ENCODE results near the gene APOL5. TPM values are rescaled to one million over a fixed set of nuclear protein-coding genes. Genes with fewer than 3 reads are reported as not detected.

Gene APOL5
- total RNA-seq, 2 donors from 2014 or later = not detected

- 78 to 86% methylated on average over 4 of the region's 4 CpGs for WGBS, 2 donors
- no peaks in the 10 kb centered on the region for H3K4me1 ChIP-seq
- intact Hi-C loops (cut with DNase I) = no loop called here
- no peak overlapping the region for H3K4me3 ChIP-seq
- H3K27me3 ChIP-seq = no peaks in the 10 kb centered on the region
- no peaks in the 10 kb centered on the region for H3K36me3 ChIP-seq (replicated peaks in 1 of 2; ENCODE audit: insufficient read depth in 1 of 2, low read depth in 2 of 2)
- no peak for TF ChIP-seq CTCF (IDR thresholded peaks at IDR 0.05)
- no peak for TF ChIP-seq POLR2A (IDR thresholded peaks at IDR 0.05)
- no peak for DNase-seq
- H3K9me3 ChIP-seq = no peaks in the 10 kb centered on the region
- no peak overlapping the region for H3K27ac ChIP-seq
- no peak for ATAC-seq
Observed at GRCh38 chr22:35686298-35686697, 31.4 kb upstream of the APOL5 start.

GRCh38 chr22:35687461-35687860 is 30.2 kb upstream of the APOL5 start:
- H3K4me1 ChIP-seq = no peaks in the 10 kb centered on the region
- H3K9me3 ChIP-seq = no peaks in the 10 kb centered on the region
- intact Hi-C loops (cut with DNase I) = no loop called here
- no peaks in the 10 kb centered on the region for H3K27me3 ChIP-seq
- no peak for ATAC-seq
- no peak overlapping the region for H3K27ac ChIP-seq
- 75 to 88% methylated on average over 6 of the region's 6 CpGs for WGBS, 2 donors
- no peaks in the 10 kb centered on the region for H3K36me3 ChIP-seq (replicated peaks in 1 of 2; ENCODE audit: insufficient read depth in 1 of 2, low read depth in 2 of 2)
- TF ChIP-seq CTCF (IDR thresholded peaks at IDR 0.05) = no peak
- no peak for TF ChIP-seq POLR2A (IDR thresholded peaks at IDR 0.05)
- no peak overlapping the region for H3K4me3 ChIP-seq
- no peak for DNase-seq

GRCh38 chr22:35688913-35689675 is 28.6 kb upstream of the APOL5 start:
- TF ChIP-seq POLR2A (IDR thresholded peaks at IDR 0.05) (no peak), CTCF (IDR thresholded peaks at IDR 0.05) (no peak)
- intact Hi-C loops (cut with DNase I) = no loop called here
- Histone ChIP-seq H3K27me3 (no peaks in the 10 kb centered on the region), H3K4me3 (no peak overlapping the region), H3K9me3 (no peaks in the 10 kb centered on the region), H3K27ac (no peak overlapping the region), H3K36me3 (replicated peaks in 1 of 2; ENCODE audit: insufficient read depth in 1 of 2, low read depth in 2 of 2) (no peaks in the 10 kb centered on the region), H3K4me1 (no peaks in the 10 kb centered on the region)
- ATAC-seq = no peak
- no peak for DNase-seq
- 78 to 85% methylated on average over 10 of the region's 10 CpGs for WGBS, 2 donors

- Histone ChIP-seq H3K9me3 (no peaks in the 10 kb centered on the region), H3K4me1 (no peaks in the 10 kb centered on the region), H3K27ac (no peak overlapping the region), H3K4me3 (no peak overlapping the region), H3K27me3 (no peaks in the 10 kb centered on the region), H3K36me3 (replicated peaks in 1 of 2; ENCODE audit: insufficient read depth in 1 of 2, low read depth in 2 of 2) (no peaks in the 10 kb centered on the region)
- intact Hi-C loops (cut with DNase I) = no loop called here
- TF ChIP-seq CTCF (IDR thresholded peaks at IDR 0.05) (no peak), POLR2A (IDR thresholded peaks at IDR 0.05) (no peak)
- no peak for ATAC-seq
- DNase-seq = no peak
- 54 to 85% methylated on average over 1 of the region's 1 CpG for WGBS, 2 donors
Observed at GRCh38 chr22:35690001-35690400, 27.7 kb upstream of the APOL5 start.

GRCh38 chr22:35695202-35695601 is 22.5 kb upstream of the APOL5 start:
- ATAC-seq (no peak), DNase-seq (no peak)
- no peak overlapping the region for H3K4me3 ChIP-seq
- TF ChIP-seq POLR2A (IDR thresholded peaks at IDR 0.05) = no peak
- no peaks in the 10 kb centered on the region for H3K9me3 ChIP-seq
- no peak overlapping the region for H3K27ac ChIP-seq
- H3K27me3 ChIP-seq = no peaks in the 10 kb centered on the region
- intact Hi-C loops (cut with DNase I) = no loop called here
- H3K36me3 ChIP-seq (replicated peaks in 1 of 2; ENCODE audit: insufficient read depth in 1 of 2, low read depth in 2 of 2) = no peaks in the 10 kb centered on the region
- no peaks in the 10 kb centered on the region for H3K4me1 ChIP-seq
- 81 to 86% methylated on average over 10 to 11 of the region's 13 CpGs for WGBS, 2 donors

Data from body of pancreas (tissue), 4 donors.